SK-N-SH treated with all-trans-retinoic acid at 6 μM for 48 hours (cell line): Measurements from ENCODE around the gene RPP30.
A peak's percentile ranks its signal among the peaks of the same experiment; 100 is the strongest.

Source experiments
- ATAC-seq: fragments of 200-7000 bp; cut with Tn5 transposase; 3 replicates; pipeline ENCODE4 v1.9.1; 2020; ENCODE audit warnings: mild to moderate bottlenecking, moderate library complexity
- BACH2 ChIP-seq: fragments of 250-450 bp; sonication (Bioruptor Pico); IDR thresholded peaks from 2 replicates; pipeline ENCODE4 v1.9.0; 2021; ENCODE audit warnings: mild to moderate bottlenecking, borderline replicate concordance
- CREB5 ChIP-seq: fragments of 250-450 bp; sonication (Bioruptor Pico); IDR thresholded peaks from 2 replicates; pipeline ENCODE4 v1.5.1; 2020; ENCODE audit warnings: low read depth, mild to moderate bottlenecking, moderate library complexity
- CSRNP3 ChIP-seq: fragments of 250-450 bp; sonication (Bioruptor Pico); IDR thresholded peaks from 2 replicates; pipeline ENCODE4 v1.5.1; 2021; ENCODE audit warnings: mild to moderate bottlenecking, moderate library complexity
- ESRRG ChIP-seq: fragments of 250-450 bp; sonication (Bioruptor Pico); IDR thresholded peaks from 2 replicates; pipeline ENCODE4 v1.6.1; 2021; ENCODE audit warnings: mild to moderate bottlenecking
- GLIS3 ChIP-seq: fragments of 250-450 bp; sonication (Bioruptor Pico); IDR thresholded peaks from 2 replicates; pipeline ENCODE4 v1.5.0; 2020; ENCODE audit warnings: mild to moderate bottlenecking, moderate library complexity
- ISL1 ChIP-seq: fragments of 250-450 bp; sonication (Bioruptor Pico); IDR thresholded peaks from 2 replicates; pipeline ENCODE4 v2.1.2; 2022; ENCODE audit warnings: mild to moderate bottlenecking, moderate library complexity
- OSR1 ChIP-seq: fragments of 250-450 bp; sonication (Bioruptor Pico); IDR thresholded peaks from 2 replicates; pipeline ENCODE4 v1.8.0; 2022; ENCODE audit warnings: moderate library complexity, mild to moderate bottlenecking, inconsistent platforms
- PATZ1 ChIP-seq: fragments of 250-450 bp; sonication (Bioruptor Pico); IDR thresholded peaks from 2 replicates; pipeline ENCODE4 v1.8.0; 2020; ENCODE audit warnings: mild to moderate bottlenecking, moderate library complexity, borderline replicate concordance
- PPARA ChIP-seq: fragments of 250-450 bp; sonication (Bioruptor Pico); IDR thresholded peaks from 2 replicates; pipeline ENCODE4 v1.5.0; 2020; ENCODE audit warnings: mild to moderate bottlenecking, borderline replicate concordance
- RARB ChIP-seq: fragments of 250-450 bp; sonication (Bioruptor Pico); IDR thresholded peaks from 2 replicates; pipeline ENCODE4 v1.8.0; 2021; ENCODE audit warnings: mild to moderate bottlenecking, moderate library complexity
- SNAI2 ChIP-seq: fragments of 250-450 bp; sonication (Bioruptor Pico); IDR thresholded peaks from 2 replicates; pipeline ENCODE4 v1.5.0; 2020; ENCODE audit warnings: mild to moderate bottlenecking, moderate library complexity
- TOX ChIP-seq: fragments of 250-450 bp; sonication (Bioruptor Pico); IDR thresholded peaks from 2 replicates; pipeline ENCODE4 v1.8.0; 2021; ENCODE audit warnings: mild to moderate bottlenecking, moderate library complexity, borderline replicate concordance
- TSHZ2 ChIP-seq: fragments of 250-450 bp; sonication (Bioruptor Pico); IDR thresholded peaks from 2 replicates; pipeline ENCODE4 v1.5.0; 2020; ENCODE audit warnings: mild to moderate bottlenecking, moderate library complexity
- ZC3H10 ChIP-seq: fragments of 250-450 bp; sonication (Bioruptor Pico); IDR thresholded peaks from 2 replicates; pipeline ENCODE4 v1.5.1; 2021; ENCODE audit warnings: mild to moderate bottlenecking, moderate library complexity
- ZFP3 ChIP-seq: fragments of 250-450 bp; sonication (Bioruptor Pico); IDR thresholded peaks from 2 replicates; pipeline ENCODE4 v1.5.0; 2020; ENCODE audit warnings: mild to moderate bottlenecking, moderate library complexity
- ZFP30 ChIP-seq: fragments of 450-650 bp; formaldehyde crosslinking; IDR thresholded peaks from 2 replicates; pipeline ENCODE4 v1.5.0; 2022; ENCODE audit warnings: mild to moderate bottlenecking, moderate library complexity
- ZNF565 ChIP-seq: fragments of 450-650 bp; formaldehyde crosslinking; conservative IDR thresholded peaks from 2 replicates; pipeline ENCODE4 v1.5.0; 2020; ENCODE audit warnings: low read depth, mild to moderate bottlenecking, moderate library complexity
- ZNF70 ChIP-seq: fragments of 450-650 bp; formaldehyde crosslinking; IDR thresholded peaks from 2 replicates; pipeline ENCODE4 v1.5.0; 2020; ENCODE audit warnings: mild to moderate bottlenecking, moderate library complexity
- ZNF8 ChIP-seq: fragments of 450-650 bp; formaldehyde crosslinking; IDR thresholded peaks from 2 replicates; pipeline ENCODE4 v1.5.0; 2020; ENCODE audit warnings: mild to moderate bottlenecking, moderate library complexity
- TF ChIP-seq, protein P1 (sequence below): fragments of 250-450 bp; sonication (Bioruptor Pico); IDR thresholded peaks from 2 replicates; pipeline ENCODE4 v1.8.0; 2021; ENCODE audit warnings: low read depth, mild to moderate bottlenecking, moderate library complexity, borderline replicate concordance

RPP30 gene

GRCh38 chr10:90914992-90915765 is 43.4 kb downstream of the RPP30 start (continued):
- TF ChIP-seq ZC3H10 (CRISPR knock-in tag) = 0 out of 2 replicates have a peak, but pooled peaks have one; percentile 18
- no peak for TF ChIP-seq ESRRG (CRISPR knock-in tag)
- no peak for TF ChIP-seq PPARA (CRISPR knock-in tag)
- TF ChIP-seq ZNF565 (CRISPR knock-in tag) = no peak
- TF ChIP-seq, protein P1, sequence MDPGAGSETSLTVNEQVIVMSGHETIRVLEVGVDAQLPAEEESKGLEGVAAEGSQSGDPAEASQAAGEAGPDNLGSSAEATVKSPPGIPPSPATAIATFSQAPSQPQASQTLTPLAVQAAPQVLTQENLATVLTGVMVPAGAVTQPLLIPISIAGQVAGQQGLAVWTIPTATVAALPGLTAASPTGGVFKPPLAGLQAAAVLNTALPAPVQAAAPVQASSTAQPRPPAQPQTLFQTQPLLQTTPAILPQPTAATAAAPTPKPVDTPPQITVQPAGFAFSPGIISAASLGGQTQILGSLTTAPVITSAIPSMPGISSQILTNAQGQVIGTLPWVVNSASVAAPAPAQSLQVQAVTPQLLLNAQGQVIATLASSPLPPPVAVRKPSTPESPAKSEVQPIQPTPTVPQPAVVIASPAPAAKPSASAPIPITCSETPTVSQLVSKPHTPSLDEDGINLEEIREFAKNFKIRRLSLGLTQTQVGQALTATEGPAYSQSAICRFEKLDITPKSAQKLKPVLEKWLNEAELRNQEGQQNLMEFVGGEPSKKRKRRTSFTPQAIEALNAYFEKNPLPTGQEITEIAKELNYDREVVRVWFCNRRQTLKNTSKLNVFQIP (CRISPR knock-in tag) = no peak
- no peak for TF ChIP-seq ZFP30 (CRISPR knock-in tag)

GRCh38 chr10:90915766-90916075 is 43.9 kb downstream of the RPP30 start:
- ATAC-seq = no peak
- TF ChIP-seq ZNF70 (CRISPR knock-in tag) (no peak), BACH2 (CRISPR knock-in tag) (no peak), CREB5 (CRISPR knock-in tag) (no peak), RARB (CRISPR knock-in tag) (no peak), ISL1 (CRISPR knock-in tag) (no peak), TSHZ2 (CRISPR knock-in tag) (no peak), SNAI2 (CRISPR knock-in tag) (no peak), ZNF8 (CRISPR knock-in tag) (no peak), ZFP3 (CRISPR knock-in tag) (no peak), ESRRG (CRISPR knock-in tag) (no peak), CSRNP3 (no peak), ZNF565 (CRISPR knock-in tag) (no peak), OSR1 (CRISPR knock-in tag) (no peak), PPARA (CRISPR knock-in tag) (no peak), TOX (CRISPR knock-in tag) (no peak), ZFP30 (CRISPR knock-in tag) (no peak), GLIS3 (CRISPR knock-in tag) (no peak)
- TF ChIP-seq, protein P1 (CRISPR knock-in tag) = no peak

GRCh38 chr10:90916392-90917237 is 44.8 kb downstream of the RPP30 start:
- ATAC-seq = no peak
- no peak for TF ChIP-seq TSHZ2 (CRISPR knock-in tag)
- no peak for TF ChIP-seq PATZ1
- no peak for TF ChIP-seq ISL1 (CRISPR knock-in tag)
- no peak for TF ChIP-seq CREB5 (CRISPR knock-in tag)
- no peak for TF ChIP-seq ZNF70 (CRISPR knock-in tag)
- TF ChIP-seq ESRRG (CRISPR knock-in tag) = no peak
